ENCODE measurements around the gene KASH5. TPM values are rescaled to one million over a fixed set of nuclear protein-coding genes. Genes with fewer than 3 reads are reported as not detected.

KASH5 gene
- total and polyA plus RNA-seq, 2 donors (not counting 1 experiment from before 2014, with no cell fraction given): 0.67 to 0.74 TPM

- Histone ChIP-seq H3K4me1 (ENCODE audit: control insufficient read depth in 2 of 2, insufficient read depth in 2 of 2, low read length in 2 of 2) (peaks cover 54 to 59% of the 10 kb centered on the region in 2 donors), H3K4me2 (replicated peaks; ENCODE audit: low read depth, low read length, poor library complexity, severe bottlenecking) (peak overlapping the region; percentile 78), H3K27ac (ENCODE audit: low read length in 2 of 2) (no peak overlapping the region), H3K9me3 (ENCODE audit: control extremely low read depth in 1 of 3, control insufficient read depth in 2 of 3, insufficient read depth in 1 of 3, low read length in 2 of 3) (peaks cover 0 to 39% (median 0%) of the 10 kb centered on the region in 3 donors), H3K36me3 (replicated peaks in 1 of 2; ENCODE audit: control extremely low read depth in 1 of 2, control insufficient read depth in 1 of 2, extremely low read depth in 1 of 2, insufficient read depth in 2 of 2, low read length in 1 of 2) (no peaks in the 10 kb centered on the region), H3K9ac (ENCODE audit: low read length) (peak overlapping the region; percentile 38), H4K20me1 (ENCODE audit: control insufficient read depth, insufficient read depth, low read length, poor library complexity, severe bottlenecking) (no peaks in the 10 kb centered on the region), H3K4me3 (ENCODE audit: control extremely low read depth in 1 of 5, extremely low read depth in 1 of 5, insufficient read depth in 1 of 5, low read depth in 2 of 5, low read length in 4 of 5) (peak overlapping the region in 4 of 5 experiments; percentile 3 to 38 (median 24)), H3K27me3 (replicated peaks in 1 of 4; ENCODE audit: control extremely low read depth in 1 of 4, control insufficient read depth in 3 of 4, insufficient read depth in 4 of 4, low read length in 3 of 4) (peaks cover 0 to 98% (median 80%) of the 10 kb centered on the region in 4 experiments), H3K79me2 (ENCODE audit: control insufficient read depth, insufficient read depth, low read length) (no peaks in the 10 kb centered on the region), H2AFZ (ENCODE audit: insufficient read depth, low read depth, low read length, poor library complexity, severe bottlenecking) (peak overlapping the region; percentile 38)
- Mint-ChIP-seq H3K4me3 (peak overlapping the region; percentile 78), H3K27ac (peak overlapping the region; percentile 37), H3K9me3 (ENCODE audit: insufficient read depth) (no peaks in the 10 kb centered on the region), H3K4me1 (peaks cover 59% of the 10 kb centered on the region), H3K27me3 (peaks cover 86% of the 10 kb centered on the region)
- ChIA-PET POLR2A (interaction anchor here (0.6 to 1.9 kb wide), 2 partner anchors 13 to 35 kb away, joined by 4 to 5 read pairs; no protein-coding TSS in a partner anchor), CTCF (interaction anchor here (1.0 kb wide), 1 partner anchor 32 kb away, joined by 3 read pairs; no protein-coding TSS in a partner anchor)
- DNase-seq: peak; percentile 67
- no peak for ATAC-seq (ENCODE audit: low read depth)
- WGBS (ENCODE audit: insufficient coverage): 5% methylated on average over 58 of the region's 58 CpGs
- TF ChIP-seq, protein P1, sequence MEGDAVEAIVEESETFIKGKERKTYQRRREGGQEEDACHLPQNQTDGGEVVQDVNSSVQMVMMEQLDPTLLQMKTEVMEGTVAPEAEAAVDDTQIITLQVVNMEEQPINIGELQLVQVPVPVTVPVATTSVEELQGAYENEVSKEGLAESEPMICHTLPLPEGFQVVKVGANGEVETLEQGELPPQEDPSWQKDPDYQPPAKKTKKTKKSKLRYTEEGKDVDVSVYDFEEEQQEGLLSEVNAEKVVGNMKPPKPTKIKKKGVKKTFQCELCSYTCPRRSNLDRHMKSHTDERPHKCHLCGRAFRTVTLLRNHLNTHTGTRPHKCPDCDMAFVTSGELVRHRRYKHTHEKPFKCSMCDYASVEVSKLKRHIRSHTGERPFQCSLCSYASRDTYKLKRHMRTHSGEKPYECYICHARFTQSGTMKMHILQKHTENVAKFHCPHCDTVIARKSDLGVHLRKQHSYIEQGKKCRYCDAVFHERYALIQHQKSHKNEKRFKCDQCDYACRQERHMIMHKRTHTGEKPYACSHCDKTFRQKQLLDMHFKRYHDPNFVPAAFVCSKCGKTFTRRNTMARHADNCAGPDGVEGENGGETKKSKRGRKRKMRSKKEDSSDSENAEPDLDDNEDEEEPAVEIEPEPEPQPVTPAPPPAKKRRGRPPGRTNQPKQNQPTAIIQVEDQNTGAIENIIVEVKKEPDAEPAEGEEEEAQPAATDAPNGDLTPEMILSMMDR (IDR thresholded peaks at IDR 0.05): peak; percentile 47
- TF ChIP-seq EZH2 (IDR thresholded peaks at IDR 0.05; ENCODE audit: borderline replicate concordance, insufficient read depth, low read depth, low read length, poor library complexity, severe bottlenecking): no peak
- intact Hi-C loops (cut with micrococcal nuclease): no loop called here
Measured at GRCh38 chr19:49422407-49423070, 34.5 kb downstream of the KASH5 start.

Measured in B cell (primary cell).